Skeletal muscle cell (primary cell): ENCODE data around the gene PPP3CA.

ENCODE experiments used
- DNase-seq: peaks from one replicate; pipeline ENCODE4 v3.0.0-alpha.2; 2010; ENCODE audit warnings: low read depth
- H3K4me3 ChIP-seq: 2 replicates; pipeline ENCODE4 v1.5.1; 2011; ENCODE audit warnings: low read depth, mild to moderate bottlenecking, control low read depth, low read length, moderate library complexity

PPP3CA gene

GRCh38 chr4:101086801-101087586 lies 260.3 kb downstream of the PPP3CA start:
- DNase-seq, result no peak
- H3K4me3 ChIP-seq, result no peak overlapping the region

- no peak for DNase-seq
- no peak overlapping the region for H3K4me3 ChIP-seq
Observed at GRCh38 chr4:101083131-101083530, 264.2 kb downstream of the PPP3CA start.

- DNase-seq, result no peak
- no peak overlapping the region for H3K4me3 ChIP-seq
Observed at GRCh38 chr4:101081695-101082369, 265.5 kb downstream of the PPP3CA start.

GRCh38 chr4:101081166-101081565 lies 266.2 kb downstream of the PPP3CA start:
- H3K4me3 ChIP-seq, result no peak overlapping the region
- DNase-seq, result no peak

GRCh38 chr4:101078950-101079349 lies 268.4 kb downstream of the PPP3CA start:
- no peak for DNase-seq
- no peak overlapping the region for H3K4me3 ChIP-seq

- H3K4me3 ChIP-seq, result no peak overlapping the region
- no peak for DNase-seq
Observed at GRCh38 chr4:101076032-101076431, 271.3 kb downstream of the PPP3CA start.

- no peak for DNase-seq
- H3K4me3 ChIP-seq, result no peak overlapping the region
Observed at GRCh38 chr4:101075536-101075935, 271.8 kb downstream of the PPP3CA start.

GRCh38 chr4:101074326-101074725 lies 273.0 kb downstream of the PPP3CA start:
- peak; percentile 5 for DNase-seq
- H3K4me3 ChIP-seq, result no peak overlapping the region

- no peak overlapping the region for H3K4me3 ChIP-seq
Observed at GRCh38 chr4:101071241-101071640, 276.1 kb downstream of the PPP3CA start.

GRCh38 chr4:101068115-101068514 lies 279.2 kb downstream of the PPP3CA start:
- no peak overlapping the region for H3K4me3 ChIP-seq
- no peak for DNase-seq

More at GRCh38 chr4:101071241-101071640, 276.1 kb downstream of the PPP3CA start:
- DNase-seq, result no peak

- no peak overlapping the region for H3K4me3 ChIP-seq
- no peak for DNase-seq
Observed at GRCh38 chr4:101067383-101067782, 279.9 kb downstream of the PPP3CA start.

GRCh38 chr4:101066626-101067170 lies 280.6 kb downstream of the PPP3CA start:
- DNase-seq, result no peak
- no peak overlapping the region for H3K4me3 ChIP-seq

GRCh38 chr4:101065935-101066485 lies 281.3 kb downstream of the PPP3CA start:
- no peak overlapping the region for H3K4me3 ChIP-seq
- DNase-seq, result no peak

- DNase-seq, result no peak
- no peak overlapping the region for H3K4me3 ChIP-seq
Observed at GRCh38 chr4:101065346-101065745, 282.0 kb downstream of the PPP3CA start.

- DNase-seq, result no peak
Observed at GRCh38 chr4:101064541-101065180, 282.7 kb downstream of the PPP3CA start.

GRCh38 chr4:101055392-101055791 lies 291.9 kb downstream of the PPP3CA start:
- DNase-seq, result no peak

More at GRCh38 chr4:101064541-101065180, 282.7 kb downstream of the PPP3CA start:
- H3K4me3 ChIP-seq, result no peak overlapping the region

GRCh38 chr4:101050837-101051205 lies 296.5 kb downstream of the PPP3CA start:
- no peak overlapping the region for H3K4me3 ChIP-seq
- no peak for DNase-seq

More at GRCh38 chr4:101055392-101055791, 291.9 kb downstream of the PPP3CA start:
- no peak overlapping the region for H3K4me3 ChIP-seq

- no peak overlapping the region for H3K4me3 ChIP-seq
- DNase-seq, result no peak
Observed at GRCh38 chr4:101050088-101050836, 297.1 kb downstream of the PPP3CA start.

- no peak for DNase-seq
- no peak overlapping the region for H3K4me3 ChIP-seq
Observed at GRCh38 chr4:101049549-101050001, 297.8 kb downstream of the PPP3CA start.
